ENCODE data around the gene DNAJC21.

DNAJC21 gene

DNA sequence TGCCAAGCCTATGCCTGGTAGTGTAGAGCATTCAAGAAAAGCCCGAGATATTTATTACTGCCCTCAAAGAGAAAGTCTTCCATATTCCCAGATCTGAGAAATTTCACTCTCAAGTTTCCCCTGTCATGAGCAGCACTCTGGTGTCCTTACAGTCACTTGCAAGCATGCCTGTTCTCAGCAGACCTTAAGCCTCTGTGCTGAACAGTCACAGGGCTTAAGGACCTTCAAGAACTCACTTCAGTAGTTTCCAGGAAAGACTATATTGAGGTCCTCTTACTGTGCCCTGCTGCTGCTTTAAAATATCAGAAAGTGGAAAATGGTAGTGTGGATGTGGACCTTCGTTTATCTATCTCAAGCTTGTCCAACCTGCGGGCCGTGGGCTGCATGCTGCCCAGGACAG, 53.5 kb downstream of the DNAJC21 start:
- no peak for DNase-seq

DNA sequence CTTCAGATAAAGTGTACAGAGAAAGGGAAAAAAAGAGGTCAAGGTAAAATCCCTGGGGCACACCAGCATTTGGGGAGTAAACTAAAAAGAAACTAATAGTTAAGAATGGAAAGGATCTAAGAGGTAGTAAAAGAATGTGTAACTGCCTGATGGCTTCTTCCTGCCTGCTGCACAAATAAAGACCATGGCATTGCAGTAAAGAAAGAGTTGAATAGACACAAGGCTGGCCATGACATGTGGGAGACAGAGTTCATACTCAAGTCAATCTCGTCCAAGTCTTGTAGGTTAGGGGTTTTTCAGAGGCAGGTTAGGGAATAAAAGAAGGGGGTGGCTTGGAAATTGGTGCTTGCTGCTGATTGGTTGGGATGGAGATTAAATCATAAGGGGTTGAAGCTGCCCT, 57.6 kb downstream of the DNAJC21 start:
- no peak for DNase-seq

DNA sequence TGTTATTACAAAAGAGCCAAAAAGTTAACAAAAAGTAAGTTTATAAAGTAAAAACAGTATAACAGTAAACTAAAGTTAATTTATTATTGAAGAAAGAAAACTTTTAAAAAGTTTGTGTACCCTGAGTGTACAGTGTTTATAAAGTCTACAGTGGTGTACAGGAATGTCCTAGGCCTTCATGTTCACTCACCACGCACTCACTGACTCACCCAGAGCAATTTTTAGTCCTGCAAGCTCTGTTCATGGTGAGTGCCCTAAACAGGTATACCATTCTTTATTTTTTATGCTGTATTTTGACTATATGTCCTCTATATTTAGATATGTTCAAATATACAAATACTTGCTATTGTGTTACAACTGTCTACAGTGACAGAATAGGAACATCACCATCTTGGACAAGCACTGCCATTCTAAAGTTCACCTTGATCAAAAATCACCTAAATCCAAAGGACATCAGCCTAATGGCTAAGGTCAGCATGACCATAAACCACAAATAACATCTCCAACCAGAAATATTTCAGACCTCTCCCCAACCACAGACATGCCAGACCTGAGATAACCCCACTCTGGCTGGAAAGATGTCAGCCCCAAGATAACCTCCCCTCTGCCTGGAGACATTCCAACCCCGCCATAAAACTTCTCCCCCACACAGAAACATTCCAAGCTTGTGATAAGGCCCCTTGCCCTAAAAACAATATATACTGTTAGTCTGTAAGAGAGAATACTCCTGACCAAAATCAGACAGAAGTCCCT, 62.3 kb downstream of the DNAJC21 start:
- DNase-seq = no peak

- no peak for DNase-seq
These were observed 64.6 kb downstream of the DNAJC21 start for GRCh38 chr5:34993951-34994350.

- no peak for DNase-seq
These were observed 66.9 kb downstream of the DNAJC21 start for GRCh38 chr5:34996261-34996660.

DNA sequence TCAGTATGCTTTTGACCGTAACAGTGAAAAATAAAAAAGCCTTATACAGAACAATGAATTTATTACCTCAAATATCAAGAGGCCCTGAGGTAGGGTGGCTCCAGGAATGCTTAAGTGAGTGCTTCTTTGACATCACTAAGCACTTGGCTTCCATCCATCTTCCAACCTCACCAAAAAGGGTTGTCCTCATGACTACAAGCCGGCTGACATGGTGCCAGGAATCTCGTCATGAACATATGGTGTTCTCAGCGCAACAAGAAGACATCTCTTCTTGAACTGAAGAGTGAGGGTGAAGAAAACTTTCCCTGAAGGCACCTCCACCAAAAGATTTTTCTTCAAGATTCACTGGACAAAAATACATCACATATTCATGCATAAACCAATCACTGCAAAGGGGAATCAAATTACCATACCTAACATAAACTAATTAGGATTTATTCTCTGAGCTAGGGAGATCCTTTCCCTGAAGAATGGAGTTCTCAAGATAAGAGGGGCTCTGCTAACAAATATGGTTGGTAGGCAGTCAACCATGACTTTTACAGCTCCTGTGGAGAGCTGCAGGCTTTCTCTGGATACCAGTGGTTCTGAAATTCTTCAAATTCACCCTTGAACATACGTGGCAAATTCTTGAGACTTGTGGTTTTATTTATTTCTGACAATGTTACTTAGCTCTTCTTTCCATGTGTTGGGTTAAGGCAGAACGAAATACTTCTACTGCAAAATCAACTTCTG, 68.9 kb downstream of the DNAJC21 start:
- no peak for DNase-seq

DNA sequence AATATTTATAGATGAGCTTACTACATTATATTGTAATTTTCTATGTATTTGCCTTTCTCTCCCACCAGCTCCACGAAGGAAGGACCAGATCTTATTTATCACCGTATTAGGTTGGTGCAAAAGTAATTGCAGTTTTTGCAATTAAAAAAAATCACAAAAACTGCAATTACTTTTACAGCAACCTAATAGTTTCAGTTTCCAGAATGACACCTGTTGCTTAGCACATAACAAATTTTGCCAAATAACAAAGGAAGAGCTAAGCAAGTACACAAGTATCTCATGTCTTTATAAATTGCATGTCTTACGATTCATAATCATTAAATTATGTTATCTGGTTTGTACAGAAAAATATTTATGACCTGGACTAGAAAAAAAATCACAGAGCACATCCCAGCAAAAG, 72.5 kb downstream of the DNAJC21 start:
- no peak for DNase-seq

- no peak for DNase-seq
These were observed 73.1 kb downstream of the DNAJC21 start for GRCh38 chr5:35002459-35002858.

GRCh38 chr5:35003018-35003957, 73.9 kb downstream of the DNAJC21 start:
- DNase-seq = peak; percentile 81

GRCh38 chr5:35004200-35004599, 74.8 kb downstream of the DNAJC21 start:
- no peak for DNase-seq

DNA sequence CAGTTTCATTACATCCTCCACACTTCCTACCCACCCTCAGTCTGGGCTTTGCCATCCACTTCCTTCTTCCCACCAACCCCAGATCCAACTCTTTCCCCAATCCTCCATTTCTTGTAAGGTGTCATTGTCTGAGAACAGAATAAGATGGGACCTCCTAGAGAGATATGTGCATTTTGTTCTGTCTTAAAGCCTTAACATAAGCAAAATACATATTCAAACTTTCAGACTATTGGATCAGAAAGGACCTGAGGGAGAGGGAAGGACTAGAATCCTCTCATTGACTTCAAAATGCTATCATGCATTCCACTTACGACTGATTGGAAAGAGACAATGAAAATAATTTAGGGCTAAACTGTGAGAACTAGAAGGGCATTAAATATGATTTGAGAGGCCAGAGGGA, 75.4 kb downstream of the DNAJC21 start:
- DNase-seq = no peak
